HCT116 (cell line): Measurements from ENCODE around the gene FOXO3.

Experiments used
- CEBPB ChIP-seq: IDR thresholded peaks from 2 replicates; pipeline ENCODE4 v1.6.1; 2012; ENCODE audit warnings: low read depth
- CTCF ChIP-seq, 3 experiments: fragments of 200-600 bp in 1 of 3; sonication (generic) in 1 of 3; IDR thresholded peaks in 2 of 3; conservative IDR thresholded peaks in 1 of 3; 2 replicates each; pipeline ENCODE4 v1.5.1; 2012 to 2017; ENCODE audit warnings: low read depth in 2 of 3, low read length in 2 of 3, antibody characterized with exemption in 1 of 3, borderline replicate concordance in 1 of 3, control low read depth in 1 of 3, mild to moderate bottlenecking in 1 of 3, mixed read lengths in 1 of 3, mixed run types in 1 of 3, moderate library complexity in 1 of 3; ENCODE audit not compliant: insufficient read depth in 1 of 3
- EGR1 ChIP-seq: IDR thresholded peaks from 2 replicates; pipeline ENCODE4 v1.6.1; 2012; ENCODE audit warnings: low read depth
- ELF1 ChIP-seq: IDR thresholded peaks from 2 replicates; pipeline ENCODE4 v1.6.1; 2012; ENCODE audit warnings: low read depth, borderline replicate concordance
- EZH2 ChIP-seq: fragments of 200-600 bp; sonication (generic); IDR thresholded peaks from 2 replicates; pipeline ENCODE4 v1.6.1; 2017; ENCODE audit warnings: antibody characterized with exemption, mixed run types
- EZH2phosphoT487 ChIP-seq: fragments of 200-600 bp; IDR thresholded peaks from 2 replicates; pipeline ENCODE4 v1.6.1; 2018; ENCODE audit warnings: antibody characterized with exemption, borderline replicate concordance
- POLR2A ChIP-seq: IDR thresholded peaks from 2 replicates; pipeline ENCODE4 v1.7.0; 2011; ENCODE audit warnings: borderline replicate concordance; ENCODE audit not compliant: insufficient read depth, insufficient read length; ENCODE audit errors: extremely low read depth
- RAD21 ChIP-seq: IDR thresholded peaks from 2 replicates; pipeline ENCODE4 v1.6.1; 2012; ENCODE audit warnings: low read depth, mild to moderate bottlenecking
- REST ChIP-seq: IDR thresholded peaks from 2 replicates; pipeline ENCODE4 v1.6.1; 2012; ENCODE audit warnings: low read depth
- SIN3A ChIP-seq: IDR thresholded peaks from 2 replicates; pipeline ENCODE4 v1.6.1; 2012; ENCODE audit warnings: low read depth
- YY1 ChIP-seq: IDR thresholded peaks from 2 replicates; pipeline ENCODE4 v1.6.1; 2011; ENCODE audit warnings: low read length, low read depth, moderate library complexity, mild to moderate bottlenecking; ENCODE audit not compliant: insufficient replicate concordance; ENCODE audit errors: extremely low read depth
- ZBTB33 ChIP-seq: IDR thresholded peaks from 2 replicates; pipeline ENCODE4 v1.6.1; 2011; ENCODE audit warnings: mild to moderate bottlenecking, low read length, moderate library complexity; ENCODE audit not compliant: insufficient replicate concordance; ENCODE audit errors: extremely low read depth
- ZNF274 ChIP-seq: fragments of 200-500 bp; sonication (Bioruptor generic); IDR thresholded peaks from 2 replicates; pipeline ENCODE4 v1.6.1; 2014; ENCODE audit warnings: mild to moderate bottlenecking, low read depth, low read length, inconsistent platforms

GRCh38 chr6:108728826-108729225, 168.1 kb downstream of the FOXO3 start:
- TF ChIP-seq ZBTB33 = no peak
- no peak for TF ChIP-seq EZH2
- no peak for TF ChIP-seq EZH2phosphoT487
- no peak for TF ChIP-seq SIN3A
- no peak for TF ChIP-seq REST
- no peak for TF ChIP-seq CEBPB
- TF ChIP-seq YY1 = no peak
- no peak for TF ChIP-seq POLR2A
- TF ChIP-seq CTCF (IDR thresholded peaks at IDR 0.05 in 2 of 3, conservative IDR thresholded peaks at IDR 0.05 in 1 of 3; ENCODE audit: borderline replicate concordance in 1 of 3, insufficient read depth in 1 of 3, low read depth in 2 of 3, low read length in 2 of 3) = no peak
- no peak for TF ChIP-seq RAD21
- TF ChIP-seq EGR1 = no peak
- TF ChIP-seq ELF1 = no peak
- TF ChIP-seq ZNF274 = no peak
